Keratinocyte (primary cell): ENCODE results near the gene RPS8. TPM values are rescaled to one million over a fixed set of nuclear protein-coding genes. Genes with fewer than 3 reads are reported as not detected.

Source experiments
- DNase-seq: peaks from one replicate; pipeline ENCODE4 v3.0.0-alpha.2; 2011; ENCODE audit warnings: low read depth, missing footprints, low spot score
- FAIRE-seq: peaks from 2 replicates; lab custom pipeline; 2011; peaks lifted over from hg19 to GRCh38; lab: Jason Lieb, UNC
- H2AFZ ChIP-seq: 2 replicates; pipeline ENCODE4 v1.6.0; 2012; ENCODE audit warnings: low read length, control low read depth, inconsistent platforms; ENCODE audit not compliant: control insufficient read depth
- H3K27ac ChIP-seq: 2 replicates; pipeline ENCODE4 v1.5.1; 2011; ENCODE audit warnings: low read length; ENCODE audit not compliant: control insufficient read depth, insufficient read depth
- H3K27me3 ChIP-seq: 3 replicates; pipeline ENCODE4 v1.6.0; 2011; ENCODE audit warnings: low read length; ENCODE audit not compliant: control insufficient read depth, insufficient read depth; ENCODE audit errors: extremely low read depth
- H3K36me3 ChIP-seq, 2 experiments: 2 replicates in 1 of 2; 3 replicates in 1 of 2; pipeline ENCODE4 v1.5.1; 2011; ENCODE audit warnings: low read length in 2 of 2, mild to moderate bottlenecking in 1 of 2; ENCODE audit not compliant: control insufficient read depth in 2 of 2, insufficient read depth in 2 of 2; ENCODE audit errors: extremely low read depth in 1 of 2
- H3K4me1 ChIP-seq: 3 replicates; pipeline ENCODE4 v1.5.1; 2011; ENCODE audit warnings: low read length; ENCODE audit not compliant: control insufficient read depth, insufficient read depth; ENCODE audit errors: extremely low read depth
- H3K4me2 ChIP-seq: 3 replicates; pipeline ENCODE4 v1.6.0; 2011; ENCODE audit warnings: low read depth, low read length; ENCODE audit not compliant: control insufficient read depth, insufficient read depth; ENCODE audit errors: extremely low read depth
- H3K4me3 ChIP-seq, 3 experiments: fragments of 200-600 bp in 1 of 3; sonication (generic) in 1 of 3; 2 replicates in 2 of 3; 3 replicates in 1 of 3; pipeline ENCODE4 v1.5.1; 2011 to 2016; ENCODE audit warnings: low read length in 3 of 3, mild to moderate bottlenecking in 3 of 3, control low read depth in 2 of 3, inconsistent platforms in 1 of 3, low read depth in 1 of 3, mixed read lengths in 1 of 3, mixed run types in 1 of 3, moderate library complexity in 1 of 3; ENCODE audit not compliant: control insufficient read depth in 2 of 3, insufficient read depth in 2 of 3; ENCODE audit errors: extremely low read depth in 1 of 3
- H3K79me2 ChIP-seq: 2 replicates; pipeline ENCODE4 v1.6.0; 2012; ENCODE audit warnings: low read length; ENCODE audit not compliant: control insufficient read depth, insufficient read depth
- H3K9ac ChIP-seq: 3 replicates; pipeline ENCODE4 v1.6.0; 2011; ENCODE audit warnings: low read length; ENCODE audit not compliant: control insufficient read depth, insufficient read depth; ENCODE audit errors: extremely low read depth
- H3K9me1 ChIP-seq: 3 replicates; pipeline ENCODE4 v1.6.0; 2011; ENCODE audit warnings: low read length; ENCODE audit not compliant: control insufficient read depth, insufficient read depth; ENCODE audit errors: extremely low read depth
- H3K9me3 ChIP-seq: 2 replicates; pipeline ENCODE4 v1.5.1; 2012; ENCODE audit warnings: low read depth, low read length; ENCODE audit not compliant: control insufficient read depth
- H4K20me1 ChIP-seq: 3 replicates; pipeline ENCODE4 v1.6.0; 2011; ENCODE audit warnings: low read length; ENCODE audit not compliant: control insufficient read depth, insufficient read depth; ENCODE audit errors: extremely low read depth
- CTCF ChIP-seq, 3 experiments: IDR thresholded peaks in 1 of 3; conservative IDR thresholded peaks in 1 of 3; optimal IDR thresholded peaks in 1 of 3; 2 replicates in 2 of 3; 3 replicates in 1 of 3; pipeline versions ENCODE3 to v1.5.1; 2011; ENCODE audit warnings: low read length in 3 of 3, mild to moderate bottlenecking in 3 of 3, moderate library complexity in 2 of 3, control low read depth in 1 of 3, inconsistent platforms in 1 of 3; ENCODE audit not compliant: insufficient read depth in 2 of 3; ENCODE audit errors: extremely low read depth in 1 of 3
- EZH2 ChIP-seq: IDR thresholded peaks from one replicate; pipeline ENCODE4 v1.6.1; 2012; ENCODE audit warnings: inconsistent platforms, mild to moderate bottlenecking, low read length, moderate library complexity
- dilution Hi-C: fragments of 300-500 bp; cut with MboI; formaldehyde crosslinking; loops from one replicate; pipeline ENCODE4 v1.7.0; 2020; ENCODE audit warnings: low sequenced_read_pairs; ENCODE audit not compliant: extremely low pct_ligation_motif_present
- polyA plus RNA-seq, 5 experiments: library from polyadenylated mRNA; depleted of rRNA in 3 of 5; stranded (reverse) in 3 of 5; stranded (forward) in 1 of 5; unstranded in 1 of 5; fragments of >200 nt; gene quantifications; 1 replicate in 1 of 5; 2 replicates in 3 of 5; 3 replicates in 1 of 5; pipeline versions ENCODE4 v1.2.1 to v1.2.3, GENCODE V29; 2011 to 2012; ENCODE audit warnings: missing spikeins in 2 of 5, low read depth in 1 of 5, low replicate concordance in 1 of 5

The RPS8 gene
- polyA plus RNA-seq, 1 donor (not counting 4 experiments of a cell fraction or from before 2014, with no cell fraction given): 2,149 TPM

GRCh38 chr1:44757420-44757819 is 17.9 kb upstream of the RPS8 start:
- Histone ChIP-seq H3K27ac (no peak overlapping the region), H3K9ac (no peak overlapping the region), H3K4me1 (no peaks in the 10 kb centered on the region), H3K9me3 (no peaks in the 10 kb centered on the region), H2AFZ (no peak overlapping the region), H3K4me3 (no peak overlapping the region), H3K9me1 (no peaks in the 10 kb centered on the region), H3K36me3 (peaks cover 4 to 49% of the 10 kb centered on the region in 2 experiments), H4K20me1 (no peaks in the 10 kb centered on the region), H3K79me2 (no peaks in the 10 kb centered on the region), H3K27me3 (no peaks in the 10 kb centered on the region), H3K4me2 (no peak overlapping the region)
- FAIRE-seq (no peak), DNase-seq (no peak)
- dilution Hi-C loops: no loop called here
- TF ChIP-seq CTCF (optimal IDR thresholded peaks at IDR 0.05 in 1 of 3, IDR thresholded peaks at IDR 0.05 in 1 of 3, conservative IDR thresholded peaks at IDR 0.05 in 1 of 3; ENCODE audit: extremely low read depth in 1 of 3, insufficient read depth in 2 of 3, low read length in 3 of 3): no peak
- TF ChIP-seq EZH2: no peak

DNA sequence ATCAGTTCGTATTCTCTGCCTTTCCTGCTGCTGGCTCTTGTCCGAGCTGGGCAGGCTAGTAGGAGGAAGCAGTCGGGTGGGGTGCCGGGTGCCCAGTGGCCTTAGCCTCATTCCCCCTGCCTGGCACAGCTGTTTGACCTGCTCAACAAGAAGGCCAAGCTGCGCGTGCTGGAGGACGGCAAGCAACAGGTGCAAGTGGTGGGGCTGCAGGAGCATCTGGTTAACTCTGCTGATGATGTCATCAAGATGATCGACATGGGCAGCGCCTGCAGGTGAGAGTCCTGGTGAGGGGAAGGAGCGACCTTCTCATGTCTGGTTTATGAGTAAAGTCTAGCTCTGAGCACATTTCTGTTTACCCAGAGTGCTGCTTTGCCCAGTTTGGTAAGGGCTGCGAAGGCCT is 16.3 kb upstream of the RPS8 start:
- no peaks in the 10 kb centered on the region for H3K9me3 ChIP-seq
- no peak overlapping the region for H3K4me3 ChIP-seq
- no peak overlapping the region for H3K9ac ChIP-seq
- H3K4me2 ChIP-seq: no peak overlapping the region
- H3K27me3 ChIP-seq: no peaks in the 10 kb centered on the region
- no peaks in the 10 kb centered on the region for H4K20me1 ChIP-seq
- no peaks in the 10 kb centered on the region for H3K9me1 ChIP-seq
- H3K27ac ChIP-seq: no peak overlapping the region
- H2AFZ ChIP-seq: no peak overlapping the region
- no peaks in the 10 kb centered on the region for H3K4me1 ChIP-seq
- DNase-seq (no peak), FAIRE-seq (no peak)
- no peaks in the 10 kb centered on the region for H3K79me2 ChIP-seq
- TF ChIP-seq EZH2 (no peak), CTCF (optimal IDR thresholded peaks at IDR 0.05 in 1 of 3, IDR thresholded peaks at IDR 0.05 in 1 of 3, conservative IDR thresholded peaks at IDR 0.05 in 1 of 3; ENCODE audit: extremely low read depth in 1 of 3, insufficient read depth in 2 of 3, low read length in 3 of 3) (no peak)
- H3K36me3 ChIP-seq: peaks cover 4 to 47% of the 10 kb centered on the region in 2 experiments
- dilution Hi-C loops: no loop called here
